Thymus (tissue), 11 donors: ENCODE data around the gene RALY. TPM values are rescaled to one million over a fixed set of nuclear protein-coding genes. Genes with fewer than 3 reads are reported as not detected.
"Not testable (repeated sequence)": the region's sequence is repeated elsewhere in the genome, so short reads cannot be mapped to it uniquely, and the experiment has no call there.

ENCODE experiments used
- DNase-seq, 9 donors: peaks; one replicate each; pipeline ENCODE4 v3.0.0-alpha.2; 2013; ENCODE audit warnings: low spot score in 9 of 9, low read depth in 6 of 9, missing footprints in 1 of 9
- H3K27ac ChIP-seq, 2 donors: one replicate each; pipeline ENCODE4 v1.5.1; 2013; ENCODE audit warnings: control low read depth in 1 of 2, low read depth in 1 of 2, low read length in 1 of 2, mild to moderate bottlenecking in 1 of 2, moderate library complexity in 1 of 2
- H3K27me3 ChIP-seq, 2 donors: one replicate each; pipeline ENCODE4 v1.5.1; 2013; ENCODE audit warnings: low read length in 1 of 2; ENCODE audit not compliant: control insufficient read depth in 2 of 2, insufficient read depth in 1 of 2
- H3K36me3 ChIP-seq, 2 donors: one replicate each; pipeline ENCODE4 v1.5.1; 2013; ENCODE audit warnings: low read length in 1 of 2, mild to moderate bottlenecking in 1 of 2, moderate library complexity in 1 of 2; ENCODE audit not compliant: control insufficient read depth in 2 of 2, insufficient read depth in 2 of 2
- H3K4me1 ChIP-seq, 2 donors: one replicate each; pipeline ENCODE4 v1.5.1; 2013; ENCODE audit warnings: low read length in 2 of 2; ENCODE audit not compliant: control insufficient read depth in 2 of 2, insufficient read depth in 2 of 2
- H3K4me3 ChIP-seq, 2 donors: one replicate each; pipeline ENCODE4 v1.5.1; 2013; ENCODE audit warnings: low read length in 2 of 2, control low read depth in 1 of 2, mild to moderate bottlenecking in 1 of 2
- H3K9me3 ChIP-seq, 2 donors: one replicate each; pipeline ENCODE4 v1.5.1; 2013; ENCODE audit warnings: low read length in 1 of 2, mild to moderate bottlenecking in 1 of 2; ENCODE audit not compliant: control insufficient read depth in 2 of 2, insufficient read depth in 1 of 2
- WGBS: extraction: QIAGEN DNeasy Blood & Tissue Kit; methylation state at CpG from one replicate; pipeline ENCODE4 v1.1.7; 2013; 5-methylcytosine and 5-hydroxymethylcytosine counted together
- polyA plus RNA-seq: library from polyadenylated mRNA; stranded (reverse); fragments of 200-250 nt; gene quantifications from one replicate; pipeline ENCODE4 v1.2.3, GENCODE V29; 2013
- total RNA-seq: library from RNA; stranded (reverse); fragments of 120-200 nt; gene quantifications from one replicate; pipeline ENCODE4 v1.2.4, GENCODE V29; 2013
- donor health status: healthy.

RALY gene
- total and polyA plus RNA-seq, 2 donors = 90.2 to 131 TPM

GRCh38 chr20:34017610-34018009 lies 23.9 kb downstream of the RALY start:
- no peak overlapping the region for H3K27ac ChIP-seq
- 96% methylated on average over 1 of the region's 1 CpG for WGBS
- peaks cover 21 to 31% of the 10 kb centered on the region in 2 donors for H3K4me1 ChIP-seq
- no peaks in the 10 kb centered on the region for H3K9me3 ChIP-seq
- H3K4me3 ChIP-seq = no peak overlapping the region
- H3K36me3 ChIP-seq = peaks cover 4 to 18% of the 10 kb centered on the region in 2 donors
- no peaks in the 10 kb centered on the region for H3K27me3 ChIP-seq
- DNase-seq = no peak

- peaks cover 21 to 31% of the 10 kb centered on the region in 2 donors for H3K4me1 ChIP-seq
- no peaks in the 10 kb centered on the region for H3K27me3 ChIP-seq
- H3K27ac ChIP-seq = no peak overlapping the region
These were observed 24.5 kb downstream of the RALY start for GRCh38 chr20:34018166-34018565.

GRCh38 chr20:34022151-34022838 lies 28.6 kb downstream of the RALY start:
- WGBS = 87% methylated on average over 4 of the region's 4 CpGs
- DNase-seq = peak in 2 of 9 donors; percentile 27 to 57
- Histone ChIP-seq H3K4me1 (peaks cover 2 to 28% of the 10 kb centered on the region in 2 donors), H3K27me3 (no peaks in the 10 kb centered on the region), H3K27ac (peak overlapping the region in 1 of 2 donors; percentile 7), H3K36me3 (peaks cover 4 to 32% of the 10 kb centered on the region in 2 donors), H3K4me3 (no peak overlapping the region), H3K9me3 (no peaks in the 10 kb centered on the region)

More at GRCh38 chr20:34018166-34018565, 24.5 kb downstream of the RALY start:
- no peak overlapping the region for H3K4me3 ChIP-seq
- no peak for DNase-seq
- 85% methylated on average over 1 of the region's 1 CpG for WGBS
- H3K36me3 ChIP-seq = peaks cover 4 to 20% of the 10 kb centered on the region in 2 donors
- no peaks in the 10 kb centered on the region for H3K9me3 ChIP-seq

DNA sequence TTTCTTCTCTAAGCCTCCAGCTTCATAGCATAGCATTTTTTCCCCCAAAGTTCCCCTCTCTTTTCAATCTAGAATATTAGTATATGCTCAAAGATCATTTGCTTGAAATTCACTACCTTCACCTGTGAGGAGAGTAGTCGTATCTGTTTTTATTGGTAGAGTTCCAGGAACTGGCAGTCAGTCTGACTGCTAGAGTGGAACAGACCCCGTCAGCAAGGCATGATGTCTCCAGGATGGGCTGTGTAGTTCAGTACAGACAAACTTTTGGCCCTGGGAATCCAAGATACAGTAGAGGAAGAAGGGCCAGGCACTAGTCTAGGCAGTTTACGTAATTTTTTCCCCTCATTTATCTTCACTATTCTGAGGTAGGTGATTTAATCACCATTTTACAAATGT lies 29.1 kb downstream of the RALY start:
- WGBS = 96% methylated on average over 3 of the region's 3 CpGs
- Histone ChIP-seq H3K4me1 (peaks cover 0 to 24% of the 10 kb centered on the region in 2 donors), H3K36me3 (peaks cover 4 to 28% of the 10 kb centered on the region in 2 donors), H3K9me3 (no peaks in the 10 kb centered on the region), H3K4me3 (no peak overlapping the region), H3K27ac (no peak overlapping the region), H3K27me3 (no peaks in the 10 kb centered on the region)
- DNase-seq = no peak

DNA sequence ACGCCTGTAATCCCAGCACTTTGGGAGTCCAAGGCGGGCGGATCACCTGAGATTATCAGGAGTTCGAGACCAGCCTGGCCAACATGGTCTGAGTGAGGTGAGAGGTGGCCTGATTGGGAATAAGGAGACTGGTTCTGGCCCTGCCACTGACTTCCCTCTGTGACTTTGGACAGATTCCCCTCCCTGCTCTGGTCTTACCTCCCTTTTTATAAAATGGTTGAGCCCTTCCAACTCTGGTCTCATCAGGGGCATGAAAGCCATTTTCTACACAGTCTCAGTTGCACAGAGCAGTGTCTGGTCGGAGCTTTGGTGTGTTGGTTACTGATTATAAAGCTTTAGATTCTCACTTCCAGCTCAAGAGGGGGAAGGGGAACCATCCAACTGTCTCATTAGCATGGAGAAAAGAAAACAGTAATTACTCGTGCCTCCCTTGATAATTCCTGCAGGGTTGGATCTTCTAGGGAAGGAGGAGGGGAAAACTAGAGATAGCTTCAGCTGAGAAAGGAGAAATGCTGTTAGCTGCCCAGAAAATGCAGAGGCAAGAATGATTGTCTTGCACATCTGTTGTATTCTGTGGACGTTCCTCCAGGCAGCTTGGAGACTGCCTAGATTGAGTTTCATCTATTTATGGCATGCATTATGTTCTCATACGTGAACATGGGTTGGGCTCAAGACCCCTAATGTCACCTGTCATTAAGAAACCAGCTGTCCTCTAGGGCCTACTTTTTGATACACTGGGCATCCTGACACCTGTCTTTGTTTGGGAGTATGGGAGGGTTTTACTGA lies 30.4 kb downstream of the RALY start:
- 94% methylated on average over 8 of the region's 8 CpGs for WGBS
- DNase-seq = no peak
- peaks cover 3 to 24% of the 10 kb centered on the region in 2 donors for H3K4me1 ChIP-seq

GRCh38 chr20:34024723-34025351 lies 31.1 kb downstream of the RALY start:
- Histone ChIP-seq H3K4me3 (no peak overlapping the region), H3K36me3 (peaks cover 5 to 24% of the 10 kb centered on the region in 2 donors), H3K4me1 (peaks cover 3 to 24% of the 10 kb centered on the region in 2 donors), H3K9me3 (no peaks in the 10 kb centered on the region), H3K27ac (no peak overlapping the region), H3K27me3 (no peaks in the 10 kb centered on the region)
- DNase-seq = no peak
- 74% methylated on average over 5 of the region's 5 CpGs for WGBS

More for the DNA sequence above, 30.4 kb downstream of the RALY start:
- H3K27me3 ChIP-seq = no peaks in the 10 kb centered on the region
- no peak overlapping the region for H3K27ac ChIP-seq
- peaks cover 4 to 24% of the 10 kb centered on the region in 2 donors for H3K36me3 ChIP-seq
- no peak overlapping the region for H3K4me3 ChIP-seq
- no peaks in the 10 kb centered on the region for H3K9me3 ChIP-seq

- H3K36me3 ChIP-seq = peaks cover 21 to 37% of the 10 kb centered on the region in 2 donors
- peaks cover 3 to 16% of the 10 kb centered on the region in 2 donors for H3K4me1 ChIP-seq
- WGBS = 98% methylated on average over 6 of the region's 6 CpGs
- H3K4me3 ChIP-seq, H3K27me3 ChIP-seq, H3K27ac ChIP-seq, H3K9me3 ChIP-seq, DNase-seq: not testable (repeated sequence)
These were observed 34.3 kb downstream of the RALY start for GRCh38 chr20:34028013-34028412.

DNA sequence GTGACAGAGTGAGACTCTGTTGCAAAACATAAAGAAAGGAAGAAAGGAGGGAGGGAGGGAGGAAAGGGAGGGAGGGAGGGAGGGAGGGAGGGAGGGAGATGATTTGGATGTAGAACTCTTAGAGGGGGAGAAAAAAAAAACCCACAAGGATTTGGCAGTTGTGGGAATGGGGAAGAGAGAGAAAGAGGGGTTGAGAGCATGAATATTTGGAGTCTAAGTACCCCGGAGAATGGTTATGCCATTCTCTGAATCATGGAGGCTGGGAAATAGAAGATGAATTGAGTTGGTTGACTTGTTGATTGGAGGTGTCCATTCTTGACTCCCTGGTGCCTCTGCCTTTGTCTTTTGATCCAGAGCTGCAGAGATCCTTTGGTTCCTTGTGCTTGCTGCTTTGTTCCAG lies 35.7 kb downstream of the RALY start:
- DNase-seq = no peak
- WGBS = 95% methylated on average over 1 of the region's 1 CpG
- H3K4me1 ChIP-seq = peaks cover 3 to 11% of the 10 kb centered on the region in 2 donors

GRCh38 chr20:34030456-34030855 lies 36.7 kb downstream of the RALY start:
- H3K9me3 ChIP-seq = no peaks in the 10 kb centered on the region
- H3K27ac ChIP-seq = no peak overlapping the region
- H3K4me3 ChIP-seq = no peak overlapping the region
- no peaks in the 10 kb centered on the region for H3K27me3 ChIP-seq
- 97% methylated on average over 1 of the region's 1 CpG for WGBS
- H3K4me1 ChIP-seq = peaks cover 3% of the 10 kb centered on the region in 2 donors
- peaks cover 26 to 47% of the 10 kb centered on the region in 2 donors for H3K36me3 ChIP-seq
- DNase-seq = no peak

More for the DNA sequence above, 35.7 kb downstream of the RALY start:
- Histone ChIP-seq H3K36me3 (peaks cover 26 to 47% of the 10 kb centered on the region in 2 donors), H3K27me3 (no peaks in the 10 kb centered on the region), H3K9me3 (no peaks in the 10 kb centered on the region), H3K27ac (no peak overlapping the region), H3K4me3 (no peak overlapping the region)
